ENCODE measurements around the gene MICOS13. TPM values are rescaled to one million over a fixed set of nuclear protein-coding genes. Genes with fewer than 3 reads are reported as not detected.

The MICOS13 gene
- total and polyA plus RNA-seq, 2 experiments from 2014 or later: 15.5 to 54.6 TPM

GRCh38 chr19:5719961-5720790 lies 39.9 kb upstream of the MICOS13 start, which contains the start of the genes CATSPERD and LONP1:
Gene CATSPERD, plus strand, starts transcription at chr19:5720637. Its CDS starts 101 bp downstream, at chr19:5720738.
Gene LONP1, minus strand, starts transcription at chr19:5720146. Its CDS starts 14 bp downstream, at chr19:5720132.
- TF ChIP-seq REST (IDR thresholded peaks at IDR 0.05; ENCODE audit: unreplicated experiment): no peak
- no peak; the same call in 1 of the 2 replicates for TF ChIP-seq NANOG (IDR thresholded peaks at IDR 0.05; ENCODE audit: borderline replicate concordance)
- peak; percentile 90 for TF ChIP-seq POLR2AphosphoS5 (IDR thresholded peaks at IDR 0.05; ENCODE audit: low read depth)
- TF ChIP-seq ZNF462 (CRISPR knock-in tag; IDR thresholded peaks at IDR 0.05): no peak
- no peak for TF ChIP-seq ZNF114 (CRISPR knock-in tag; IDR thresholded peaks at IDR 0.05)
- TF ChIP-seq CTCF (conservative IDR thresholded peaks at IDR 0.05; ENCODE audit: low read depth in 2 of 2): peak; percentile 66 to 91
- TF ChIP-seq ZNF331 (CRISPR knock-in tag; IDR thresholded peaks at IDR 0.05; ENCODE audit: low read depth): no peak
- TF ChIP-seq EZH2 (IDR thresholded peaks at IDR 0.05; ENCODE audit: low read depth, unreplicated experiment): no peak
- no peak for TF ChIP-seq JUNB (IDR thresholded peaks at IDR 0.05; ENCODE audit: unreplicated experiment)
- no peak for TF ChIP-seq STAT1 (IDR thresholded peaks at IDR 0.05; ENCODE audit: unreplicated experiment)
- peak; percentile 97 for TF ChIP-seq CREB1 (CRISPR knock-in tag; IDR thresholded peaks at IDR 0.05; ENCODE audit: low read depth)
- TF ChIP-seq ETS1 (IDR thresholded peaks at IDR 0.05): peak; percentile 87
- TF ChIP-seq EZH2phosphoT487 (IDR thresholded peaks at IDR 0.05; ENCODE audit: unreplicated experiment): no peak
- ATAC-seq: peak; percentile 93
- Histone ChIP-seq H3K27me3 (ENCODE audit: insufficient read depth) (no peaks in the 10 kb centered on the region), H2AFZ (peak within 1 kb of the TSS; percentile 75; the same call in 1 of the 2 replicates), H3F3A (replicated peaks; ENCODE audit: low read depth) (0 out of 2 replicates have a peak, but pooled peaks cover 5% of the 10 kb centered on the region), H4K20me1 (replicated peaks; ENCODE audit: insufficient read depth) (peaks cover 24% of the 10 kb centered on the region), H3K79me2 (replicated peaks; ENCODE audit: insufficient read depth) (peaks cover 45% of the 10 kb centered on the region), H3K4me2 (peak within 1 kb of the TSS; percentile 99), H3K4me3 (peak within 1 kb of the TSS; percentile 88), H3K27ac (ENCODE audit: low read depth) (peak within 1 kb of the TSS; percentile 98), H3K4me1 (ENCODE audit: insufficient read depth) (peaks cover 8% of the 10 kb centered on the region), H3K36me3 (ENCODE audit: insufficient read depth) (peaks cover 4% of the 10 kb centered on the region; the same call in 1 of the 2 replicates), H3K9me2 (ENCODE audit: insufficient read depth) (no peaks in the 10 kb centered on the region)
- Mint-ChIP-seq H3K36me3 (ENCODE audit: low read depth) (peaks cover 32% of the 10 kb centered on the region), H3K4me3 (peak within 1 kb of the TSS; percentile 98), H3K27ac (peak within 1 kb of the TSS; percentile 99), H3K27me3 (ENCODE audit: insufficient read depth, low read depth, poor library complexity) (peaks cover 22% of the 10 kb centered on the region), H3K9me3 (no peaks in the 10 kb centered on the region), H3K4me1 (peaks cover 15% of the 10 kb centered on the region)
- peak; percentile 99 for DNase-seq (ENCODE audit: low spot score)

All from GM23338 (cell line).